K562 (cell line): ENCODE measurements around the gene STX2. TPM values are rescaled to one million over a fixed set of nuclear protein-coding genes. Genes with fewer than 3 reads are reported as not detected.
A peak's percentile ranks its signal among the peaks of the same experiment; 100 is the strongest.

ENCODE experiments used
- ATAC-seq: fragments of 200-7000 bp; cut with Tn5 transposase; 3 replicates; pipeline ENCODE4 v1.9.1; 2020; ENCODE audit warnings: moderate library complexity
- BruUV-seq: library from RNA; stranded (reverse); fragments of 400-500 nt; replicated peaks from 2 replicates; lab custom pipeline; 2021; lab: Mats Ljungman, UMichigan
- CTCF ChIA-PET: fragments of 300-600 bp; formaldehyde crosslinking; extraction: SDS; loops from one replicate; lab custom pipeline; 2021; ENCODE audit warnings: low intra/inter-chr PET ratio; lab: Yijun Ruan, JAX
- POLR2A ChIA-PET: fragments of 300-600, 350-650 bp; sonication (Branson Sonifier 250); formaldehyde crosslinking; extraction: SDS; loops from one replicate; lab custom pipeline; 2021; ENCODE audit warnings: antibody characterized with exemption, inconsistent platforms; lab: Yijun Ruan, JAX
- DNase-seq, 4 experiments: peaks; one replicate each; pipeline versions ENCODE4 v3.0.0 to v3.0.0-alpha.2; 2011 to 2018; ENCODE audit warnings: low spot score in 3 of 4, mixed read lengths in 3 of 4; ENCODE audit errors: extremely low read depth in 1 of 4
- FAIRE-seq: peaks from 2 replicates; lab custom pipeline; 2011; peaks lifted over from hg19 to GRCh38; lab: Jason Lieb, UNC
- H2AFZ ChIP-seq: 2 replicates; pipeline ENCODE4 v1.6.0; 2011; ENCODE audit warnings: low read depth, low read length, control low read depth, inconsistent platforms
- H3K27ac ChIP-seq: fragments of 200-600 bp; 3 replicates; pipeline ENCODE4 v1.8.0; 2011; ENCODE audit warnings: low read depth, mild to moderate bottlenecking, control low read depth, inconsistent platforms, low read length, moderate library complexity, mixed read lengths; ENCODE audit errors: extremely low read depth
- H3K27me3 ChIP-seq, 2 experiments: fragments of 300-600 bp in 1 of 2; 2 replicates in 1 of 2; 3 replicates in 1 of 2; pipeline versions ENCODE4 v1.6.0 to v1.8.0; 2011; ENCODE audit warnings: inconsistent platforms in 2 of 2, low read length in 2 of 2, mild to moderate bottlenecking in 1 of 2, mixed read lengths in 1 of 2, moderate library complexity in 1 of 2; ENCODE audit not compliant: control insufficient read depth in 2 of 2, insufficient read depth in 2 of 2
- H3K36me3 ChIP-seq: fragments of 300-600 bp; 3 replicates; pipeline ENCODE4 v1.8.0; 2011; ENCODE audit warnings: mild to moderate bottlenecking, low read length, inconsistent platforms; ENCODE audit not compliant: control insufficient read depth, insufficient read depth
- H3K4me1 ChIP-seq, 2 experiments: fragments of 200-600 bp in 1 of 2; replicated peaks in 1 of 2; 2 replicates in 1 of 2; 3 replicates in 1 of 2; pipeline versions ENCODE4 v1.5.1 to v1.8.0; 2011; ENCODE audit warnings: inconsistent platforms in 2 of 2, low read length in 2 of 2, mild to moderate bottlenecking in 1 of 2, mixed read lengths in 1 of 2, moderate library complexity in 1 of 2; ENCODE audit not compliant: control insufficient read depth in 2 of 2, insufficient read depth in 2 of 2
- H3K4me2 ChIP-seq: 2 replicates; pipeline ENCODE4 v1.6.1; 2011; ENCODE audit warnings: low read length, control low read depth, inconsistent platforms, mixed read lengths; ENCODE audit not compliant: insufficient read depth
- H3K4me3 ChIP-seq: fragments of 200-600 bp; sonication (generic), shearing (Covaris generic); 2 replicates; pipeline ENCODE4 v1.5.1; 2016; ENCODE audit warnings: control low read depth, inconsistent platforms
- H3K79me2 ChIP-seq: fragments of 200-600 bp; 3 replicates; pipeline ENCODE4 v1.8.0; 2011; ENCODE audit warnings: low read length, inconsistent platforms; ENCODE audit not compliant: control insufficient read depth, insufficient read depth
- H3K9ac ChIP-seq, 2 experiments: 2 replicates each; pipeline versions ENCODE4 v1.6.0 to v1.6.1; 2011; ENCODE audit warnings: low read depth in 2 of 2, low read length in 2 of 2, control low read depth in 1 of 2, inconsistent platforms in 1 of 2, mild to moderate bottlenecking in 1 of 2, mixed read lengths in 1 of 2; ENCODE audit not compliant: insufficient read depth in 1 of 2
- H3K9me1 ChIP-seq: one replicate; pipeline ENCODE4 v1.6.0; 2011; ENCODE audit warnings: inconsistent platforms, mild to moderate bottlenecking, low read length, moderate library complexity; ENCODE audit not compliant: control insufficient read depth, insufficient read depth
- H3K9me3 ChIP-seq: replicated peaks from 2 replicates; pipeline ENCODE4 v1.5.1; 2011; ENCODE audit warnings: low read depth, low read length, inconsistent platforms; ENCODE audit not compliant: control insufficient read depth, insufficient read depth
- H4K20me1 ChIP-seq: replicated peaks from 2 replicates; pipeline ENCODE4 v1.6.1; 2011; ENCODE audit warnings: low read length, inconsistent platforms, mixed read lengths; ENCODE audit not compliant: control insufficient read depth, insufficient read depth
- ATF7 ChIP-seq: fragments of 450-650 bp; IDR thresholded peaks from 2 replicates; pipeline ENCODE4 v1.7.1; 2014; ENCODE audit warnings: mild to moderate bottlenecking, moderate library complexity
- C11orf30 ChIP-seq: fragments of 450-650 bp; IDR thresholded peaks from 2 replicates; pipeline ENCODE4 v1.6.1; 2016; ENCODE audit warnings: low read depth, mild to moderate bottlenecking
- CHD2 ChIP-seq: IDR thresholded peaks from 2 replicates; pipeline ENCODE4 v1.6.1; 2011; ENCODE audit warnings: low read depth, low read length
- KDM1A ChIP-seq, 2 experiments: fragments of 450-650 bp; IDR thresholded peaks; 2 replicates each; pipeline ENCODE4 v1.6.1; 2016; ENCODE audit warnings: mild to moderate bottlenecking in 2 of 2
- MXI1 ChIP-seq: IDR thresholded peaks from 2 replicates; pipeline ENCODE4 v1.6.1; 2011; ENCODE audit warnings: low read depth, mild to moderate bottlenecking, improper control_type of control experiment, low read length
- POLR2B ChIP-seq: fragments of 450-650 bp; IDR thresholded peaks from 2 replicates; pipeline ENCODE4 v1.6.1; 2018; ENCODE audit warnings: low read depth; ENCODE audit not compliant: partially characterized antibody
- RBFOX2 ChIP-seq: fragments of 200-400 bp; formaldehyde crosslinking; IDR thresholded peaks from 2 replicates; pipeline ENCODE4 v1.6.1; 2017; ENCODE audit warnings: low read depth, mild to moderate bottlenecking, low read length, moderate library complexity
- RBM22 ChIP-seq: fragments of 200-400 bp; formaldehyde crosslinking; IDR thresholded peaks from 2 replicates; pipeline ENCODE4 v1.6.1; 2018; ENCODE audit warnings: low read length, low read depth; ENCODE audit not compliant: poor library complexity, severe bottlenecking
- RNF2 ChIP-seq: sonication (generic); IDR thresholded peaks from 2 replicates; pipeline ENCODE4 v1.6.1; 2016
- SIRT6 ChIP-seq: IDR thresholded peaks from one replicate; pipeline ENCODE4 v1.6.1; 2012; ENCODE audit warnings: low read depth, mild to moderate bottlenecking, control low read depth, inconsistent platforms, low read length, moderate library complexity
- ZNF143 ChIP-seq: sonication (generic); formaldehyde crosslinking; IDR thresholded peaks from 2 replicates; pipeline ENCODE4 v1.9.0; 2022; ENCODE audit warnings: mild to moderate bottlenecking, missing genetic modification reagents
- ZNF551 ChIP-seq: fragments of 250-450 bp; sonication (Bioruptor Pico); IDR thresholded peaks from 2 replicates; pipeline ENCODE4 v1.5.0; 2021; ENCODE audit warnings: mild to moderate bottlenecking, moderate library complexity
- ZNF717 ChIP-seq: fragments of 250-450 bp; sonication (Bioruptor Pico); IDR thresholded peaks from 2 replicates; pipeline ENCODE4 v1.5.0; 2021
- WGBS: fragments of 100-300 bp; shearing (Covaris generic); methylation state at CpG from one replicate; pipeline ENCODE4 v1.1.6; 2016; ENCODE audit warnings: low coverage, mixed read lengths; ENCODE audit not compliant: insufficient coverage; ENCODE audit errors: missing lambda C conversion rate; 5-methylcytosine and 5-hydroxymethylcytosine counted together
- in situ Hi-C: fragments of 300-500 bp; cut with MboI; formaldehyde crosslinking; loops from 4 replicates; pipeline ENCODE4 v1.15.0; 2018; ENCODE audit warnings: inconsistent platforms, mixed read lengths
- intact Hi-C: fragments of 100-400 bp; cut with micrococcal nuclease; formaldehyde crosslinking; loops from 2 replicates; pipeline ENCODE4 v1.14.2; 2022
- polyA plus RNA-seq, 8 experiments: library from polyadenylated mRNA; depleted of rRNA in 4 of 8; stranded (reverse) in 5 of 8; unstranded in 3 of 8; fragments of >200 nt; fragmentation: Nextera tagmentation in 2 of 8; fragmentation: Illumina TruSeq in 1 of 8; extraction: Ambion mirVana in 2 of 8; extraction: Trizol in 1 of 8; gene quantifications; 2 replicates each; pipeline versions ENCODE4 v1.2.1 to v1.2.3, GENCODE V29; 2011 to 2014; ENCODE audit warnings: inconsistent platforms in 1 of 8, missing spikeins in 1 of 8
- total RNA-seq, 7 experiments: library from RNA; depleted of rRNA in 6 of 7; stranded (reverse); fragments of >200 nt in 6 of 7; fragmentation: Illumina TruSeq in 2 of 7; extraction: Trizol in 2 of 7; gene quantifications; 2 replicates each; pipeline versions ENCODE4 v1.2.1 to v1.2.3, GENCODE V29; 2011 to 2021; ENCODE audit warnings: low replicate concordance in 1 of 7
- TF ChIP-seq, protein P1 (sequence below): fragments of 250-450 bp; sonication (Bioruptor Pico); IDR thresholded peaks from 2 replicates; pipeline ENCODE4 v1.8.0; 2022; ENCODE audit warnings: inconsistent platforms
- TF ChIP-seq, protein P2 (sequence below), 2 experiments: fragments of 450-650 bp; conservative IDR thresholded peaks; 2 replicates each; pipeline ENCODE4 v1.6.1; 2017; ENCODE audit warnings: mild to moderate bottlenecking in 2 of 2, moderate library complexity in 2 of 2
- TF ChIP-seq, protein P3 (sequence below): sonication (generic); formaldehyde crosslinking; IDR thresholded peaks from 2 replicates; pipeline ENCODE4 v1.8.1; 2023; ENCODE audit warnings: mild to moderate bottlenecking, missing genetic modification reagents

STX2 gene
- total and polyA plus RNA-seq, 9 of the 15 experiments (the other 6 are each of a cell fraction or from before 2014, with no cell fraction given), result 22.2 to 54.6 (median 30.8) TPM

DNA sequence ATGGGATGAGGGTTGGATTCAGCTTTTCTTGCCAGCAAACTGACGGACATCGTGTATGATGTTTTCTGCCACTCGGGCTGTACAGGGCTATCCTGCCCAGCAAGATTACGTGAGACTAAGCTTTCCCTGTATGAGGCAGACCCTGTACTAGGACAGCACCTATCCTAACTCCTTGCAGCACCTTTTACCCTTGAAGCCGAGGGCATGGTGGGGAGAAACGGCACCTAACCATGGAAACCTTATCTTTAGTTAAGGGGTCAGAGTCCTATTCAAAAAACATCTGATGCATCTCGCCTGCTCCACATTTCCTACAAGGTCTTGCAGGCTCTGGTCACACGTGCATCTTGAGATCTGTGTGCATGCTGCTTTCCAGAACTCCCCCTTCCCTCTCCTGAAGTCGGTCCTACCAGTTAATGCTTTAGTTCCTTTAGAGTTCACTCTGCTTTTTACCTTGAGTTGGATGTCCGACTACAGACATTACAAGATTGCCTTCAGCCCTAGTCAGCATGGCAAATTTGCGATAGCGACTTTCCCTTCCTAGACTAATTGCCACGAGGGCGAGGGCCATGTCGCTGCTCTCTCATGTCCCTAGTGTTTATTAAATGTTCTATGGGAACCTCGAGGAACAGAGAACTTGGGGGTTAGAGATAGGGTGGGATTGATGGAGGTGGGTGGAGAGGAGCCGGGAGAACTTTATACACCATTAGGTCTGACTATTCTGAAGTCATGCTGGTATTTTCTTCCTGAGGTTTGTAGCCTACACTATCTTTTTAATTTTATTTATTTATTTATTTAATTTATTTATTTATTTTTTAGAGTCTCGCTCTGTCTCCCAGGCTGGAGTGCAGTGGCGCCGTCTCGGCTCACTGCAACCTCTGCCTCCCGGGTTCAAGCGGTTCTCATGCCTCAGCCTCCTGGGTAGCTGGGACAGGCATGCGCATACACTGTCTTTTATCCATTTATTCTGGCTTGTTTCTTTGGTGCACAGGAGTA lies 39.4 kb upstream of the STX2 start:
- DNase-seq (peak; percentile 21 to 65 (median 34)), FAIRE-seq (peak; percentile 76), ATAC-seq (peak; percentile 64)
- no peak overlapping the region for H2AFZ ChIP-seq
- POLR2A ChIA-PET, result interaction anchor here (0.7 to 1.2 kb wide), 7 partner anchors 21 to 676 kb away, joined by 3 to 7 read pairs (median 3); no protein-coding TSS in a partner anchor
- H3K4me2 ChIP-seq, result peak overlapping the region; percentile 47
- H4K20me1 ChIP-seq, result peaks cover 8% of the 10 kb centered on the region
- H3K9ac ChIP-seq, result peak overlapping the region; percentile 3 to 11; a peak in 1 of 4 replicates
- no peaks in the 10 kb centered on the region for H3K27me3 ChIP-seq
- H3K27ac ChIP-seq, result peak overlapping the region; percentile 15; the same call in 1 of the 3 replicates
- intact Hi-C loops (no loop called here), in situ Hi-C loops (no loop called here)
- no peak overlapping the region for H3K4me3 ChIP-seq
- peaks cover 40% of the 10 kb centered on the region for H3K36me3 ChIP-seq
- no peaks in the 10 kb centered on the region for H3K9me1 ChIP-seq
- no peaks in the 10 kb centered on the region for H3K9me3 ChIP-seq
- H3K4me1 ChIP-seq, result peaks cover 21 to 41% of the 10 kb centered on the region in 2 experiments; a peak in 4 of 5 replicates
- CTCF ChIA-PET, result no interaction called here
- H3K79me2 ChIP-seq, result peaks cover 31% of the 10 kb centered on the region
- BruUV-seq, result no TSS peak
- 39% methylated on average over 24 of the region's 24 CpGs for WGBS
- TF ChIP-seq POLR2B (peak; percentile 72), ZNF143 (CRISPR knock-in tag) (no peak), C11orf30 (no peak), RBM22 (peak; percentile 49), RBFOX2 (peak; percentile 48; the same call in 1 of the 2 replicates), KDM1A (IDR thresholded peaks at IDR 0.05) (0 out of 4 replicates have a peak, but pooled peaks of 1 of the 2 experiments have one; percentile 25), CHD2 (no peak), SIRT6 (peak; percentile 17), ZNF551 (no peak), ATF7 (peak; percentile 32; the same call in 1 of the 2 replicates), RNF2 (no peak), ZNF717 (CRISPR knock-in tag) (no peak), MXI1 (0 out of 2 replicates have a peak, but pooled peaks have one; percentile 33)
- TF ChIP-seq, protein P1, sequence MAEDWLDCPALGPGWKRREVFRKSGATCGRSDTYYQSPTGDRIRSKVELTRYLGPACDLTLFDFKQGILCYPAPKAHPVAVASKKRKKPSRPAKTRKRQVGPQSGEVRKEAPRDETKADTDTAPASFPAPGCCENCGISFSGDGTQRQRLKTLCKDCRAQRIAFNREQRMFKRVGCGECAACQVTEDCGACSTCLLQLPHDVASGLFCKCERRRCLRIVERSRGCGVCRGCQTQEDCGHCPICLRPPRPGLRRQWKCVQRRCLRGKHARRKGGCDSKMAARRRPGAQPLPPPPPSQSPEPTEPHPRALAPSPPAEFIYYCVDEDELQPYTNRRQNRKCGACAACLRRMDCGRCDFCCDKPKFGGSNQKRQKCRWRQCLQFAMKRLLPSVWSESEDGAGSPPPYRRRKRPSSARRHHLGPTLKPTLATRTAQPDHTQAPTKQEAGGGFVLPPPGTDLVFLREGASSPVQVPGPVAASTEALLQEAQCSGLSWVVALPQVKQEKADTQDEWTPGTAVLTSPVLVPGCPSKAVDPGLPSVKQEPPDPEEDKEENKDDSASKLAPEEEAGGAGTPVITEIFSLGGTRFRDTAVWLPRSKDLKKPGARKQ (CRISPR knock-in tag), result 0 out of 2 replicates have a peak, but pooled peaks have one; percentile 37
- TF ChIP-seq, protein P2, sequence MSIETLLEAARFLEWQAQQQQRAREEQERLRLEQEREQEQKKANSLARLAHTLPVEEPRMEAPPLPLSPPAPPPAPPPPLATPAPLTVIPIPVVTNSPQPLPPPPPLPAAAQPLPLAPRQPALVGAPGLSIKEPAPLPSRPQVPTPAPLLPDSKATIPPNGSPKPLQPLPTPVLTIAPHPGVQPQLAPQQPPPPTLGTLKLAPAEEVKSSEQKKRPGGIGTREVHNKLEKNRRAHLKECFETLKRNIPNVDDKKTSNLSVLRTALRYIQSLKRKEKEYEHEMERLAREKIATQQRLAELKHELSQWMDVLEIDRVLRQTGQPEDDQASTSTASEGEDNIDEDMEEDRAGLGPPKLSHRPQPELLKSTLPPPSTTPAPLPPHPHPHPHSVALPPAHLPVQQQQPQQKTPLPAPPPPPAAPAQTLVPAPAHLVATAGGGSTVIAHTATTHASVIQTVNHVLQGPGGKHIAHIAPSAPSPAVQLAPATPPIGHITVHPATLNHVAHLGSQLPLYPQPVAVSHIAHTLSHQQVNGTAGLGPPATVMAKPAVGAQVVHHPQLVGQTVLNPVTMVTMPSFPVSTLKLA (conservative IDR thresholded peaks at IDR 0.05), result peak; percentile 53 to 56; a peak in 3 of 4 replicates
- TF ChIP-seq, protein P3, sequence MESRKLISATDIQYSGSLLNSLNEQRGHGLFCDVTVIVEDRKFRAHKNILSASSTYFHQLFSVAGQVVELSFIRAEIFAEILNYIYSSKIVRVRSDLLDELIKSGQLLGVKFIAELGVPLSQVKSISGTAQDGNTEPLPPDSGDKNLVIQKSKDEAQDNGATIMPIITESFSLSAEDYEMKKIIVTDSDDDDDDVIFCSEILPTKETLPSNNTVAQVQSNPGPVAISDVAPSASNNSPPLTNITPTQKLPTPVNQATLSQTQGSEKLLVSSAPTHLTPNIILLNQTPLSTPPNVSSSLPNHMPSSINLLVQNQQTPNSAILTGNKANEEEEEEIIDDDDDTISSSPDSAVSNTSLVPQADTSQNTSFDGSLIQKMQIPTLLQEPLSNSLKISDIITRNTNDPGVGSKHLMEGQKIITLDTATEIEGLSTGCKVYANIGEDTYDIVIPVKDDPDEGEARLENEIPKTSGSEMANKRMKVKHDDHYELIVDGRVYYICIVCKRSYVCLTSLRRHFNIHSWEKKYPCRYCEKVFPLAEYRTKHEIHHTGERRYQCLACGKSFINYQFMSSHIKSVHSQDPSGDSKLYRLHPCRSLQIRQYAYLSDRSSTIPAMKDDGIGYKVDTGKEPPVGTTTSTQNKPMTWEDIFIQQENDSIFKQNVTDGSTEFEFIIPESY, result 0 out of 2 replicates have a peak, but pooled peaks have one; percentile 84
